Endothelial cell (in vitro differentiated cells): ENCODE results near the gene ERVFRD-1. TPM values are rescaled to one million over a fixed set of nuclear protein-coding genes. Genes with fewer than 3 reads are reported as not detected.

Source experiments
- DNase-seq: peaks from one replicate; pipeline ENCODE4 v3.0.0; 2021; ENCODE audit warnings: low spot score
- H3K27ac Mint-ChIP-seq: one replicate; pipeline ENCODE4 v1.8.0; 2021; ENCODE audit warnings: mixed read lengths, inconsistent platforms; ENCODE audit not compliant: unreplicated experiment
- H3K27me3 Mint-ChIP-seq: one replicate; pipeline ENCODE4 v1.8.0; 2021; ENCODE audit warnings: mild to moderate bottlenecking, moderate library complexity, mixed read lengths, inconsistent platforms; ENCODE audit not compliant: unreplicated experiment
- H3K36me3 Mint-ChIP-seq: one replicate; pipeline ENCODE4 v1.8.0; 2021; ENCODE audit warnings: mild to moderate bottlenecking, low read depth, mixed read lengths, inconsistent platforms; ENCODE audit not compliant: unreplicated experiment
- H3K4me1 Mint-ChIP-seq: one replicate; pipeline ENCODE4 v1.8.0; 2021; ENCODE audit warnings: mild to moderate bottlenecking, mixed read lengths, inconsistent platforms; ENCODE audit not compliant: unreplicated experiment
- H3K4me3 Mint-ChIP-seq: one replicate; pipeline ENCODE4 v1.8.0; 2021; ENCODE audit warnings: mild to moderate bottlenecking, mixed read lengths, inconsistent platforms; ENCODE audit not compliant: unreplicated experiment
- H3K9me3 Mint-ChIP-seq: one replicate; pipeline ENCODE4 v1.8.0; 2021; ENCODE audit warnings: mixed read lengths, inconsistent platforms; ENCODE audit not compliant: unreplicated experiment
- CTCF ChIP-seq: fragments of 200-600 bp; sonication (generic); IDR thresholded peaks from one replicate; pipeline ENCODE4 v1.5.0; 2021; ENCODE audit warnings: antibody characterized with exemption; ENCODE audit not compliant: unreplicated experiment
- total RNA-seq: library from RNA; stranded (reverse); fragmentation: NEBNext Ultra II Directional; extraction: Animal tissue kit (Norgen Biotek cat#: 25700); gene quantifications from one replicate; pipeline ENCODE4 v1.2.1, GENCODE V29; 2021; ENCODE audit not compliant: unreplicated experiment

The ERVFRD-1 gene
- total RNA-seq, 1 donor from 2014 or later: not detected

GRCh38 chr6:11143394-11144371 is 32.2 kb upstream of the ERVFRD-1 start:
- Mint-ChIP-seq H3K4me1 (peaks cover 7% of the 10 kb centered on the region), H3K27me3 (no peaks in the 10 kb centered on the region), H3K36me3 (no peaks in the 10 kb centered on the region), H3K9me3 (no peaks in the 10 kb centered on the region), H3K27ac (no peak overlapping the region), H3K4me3 (no peak overlapping the region)
- TF ChIP-seq CTCF: no peak
- no peak for DNase-seq

- TF ChIP-seq CTCF: no peak
- H3K4me3 Mint-ChIP-seq: no peak overlapping the region
Observed at GRCh38 chr6:11142296-11143027, 30.9 kb upstream of the ERVFRD-1 start.

GRCh38 chr6:11141295-11141694 is 29.8 kb upstream of the ERVFRD-1 start:
- no peak for TF ChIP-seq CTCF
- DNase-seq: no peak
- H3K4me3 Mint-ChIP-seq: no peak overlapping the region
- no peaks in the 10 kb centered on the region for H3K36me3 Mint-ChIP-seq
- H3K9me3 Mint-ChIP-seq: no peaks in the 10 kb centered on the region
- no peaks in the 10 kb centered on the region for H3K27me3 Mint-ChIP-seq
- H3K4me1 Mint-ChIP-seq: peaks cover 7% of the 10 kb centered on the region
- no peak overlapping the region for H3K27ac Mint-ChIP-seq

More at GRCh38 chr6:11142296-11143027, 30.9 kb upstream of the ERVFRD-1 start:
- no peaks in the 10 kb centered on the region for H3K9me3 Mint-ChIP-seq
- no peak for DNase-seq
- no peaks in the 10 kb centered on the region for H3K27me3 Mint-ChIP-seq
- H3K4me1 Mint-ChIP-seq: peaks cover 7% of the 10 kb centered on the region
- no peak overlapping the region for H3K27ac Mint-ChIP-seq
- no peaks in the 10 kb centered on the region for H3K36me3 Mint-ChIP-seq

- TF ChIP-seq CTCF: no peak
- no peak for DNase-seq
- Mint-ChIP-seq H3K27ac (no peak overlapping the region), H3K4me3 (no peak overlapping the region), H3K4me1 (peaks cover 7% of the 10 kb centered on the region), H3K27me3 (no peaks in the 10 kb centered on the region), H3K36me3 (no peaks in the 10 kb centered on the region), H3K9me3 (no peaks in the 10 kb centered on the region)
Observed at GRCh38 chr6:11140056-11140455, 28.5 kb upstream of the ERVFRD-1 start.
